ENCODE measurements around the gene CHI3L1. TPM values are rescaled to one million over a fixed set of nuclear protein-coding genes. Genes with fewer than 3 reads are reported as not detected.

CHI3L1 gene
- total and polyA plus RNA-seq, 2 donors, result 0.53 to 4.7 TPM

DNA sequence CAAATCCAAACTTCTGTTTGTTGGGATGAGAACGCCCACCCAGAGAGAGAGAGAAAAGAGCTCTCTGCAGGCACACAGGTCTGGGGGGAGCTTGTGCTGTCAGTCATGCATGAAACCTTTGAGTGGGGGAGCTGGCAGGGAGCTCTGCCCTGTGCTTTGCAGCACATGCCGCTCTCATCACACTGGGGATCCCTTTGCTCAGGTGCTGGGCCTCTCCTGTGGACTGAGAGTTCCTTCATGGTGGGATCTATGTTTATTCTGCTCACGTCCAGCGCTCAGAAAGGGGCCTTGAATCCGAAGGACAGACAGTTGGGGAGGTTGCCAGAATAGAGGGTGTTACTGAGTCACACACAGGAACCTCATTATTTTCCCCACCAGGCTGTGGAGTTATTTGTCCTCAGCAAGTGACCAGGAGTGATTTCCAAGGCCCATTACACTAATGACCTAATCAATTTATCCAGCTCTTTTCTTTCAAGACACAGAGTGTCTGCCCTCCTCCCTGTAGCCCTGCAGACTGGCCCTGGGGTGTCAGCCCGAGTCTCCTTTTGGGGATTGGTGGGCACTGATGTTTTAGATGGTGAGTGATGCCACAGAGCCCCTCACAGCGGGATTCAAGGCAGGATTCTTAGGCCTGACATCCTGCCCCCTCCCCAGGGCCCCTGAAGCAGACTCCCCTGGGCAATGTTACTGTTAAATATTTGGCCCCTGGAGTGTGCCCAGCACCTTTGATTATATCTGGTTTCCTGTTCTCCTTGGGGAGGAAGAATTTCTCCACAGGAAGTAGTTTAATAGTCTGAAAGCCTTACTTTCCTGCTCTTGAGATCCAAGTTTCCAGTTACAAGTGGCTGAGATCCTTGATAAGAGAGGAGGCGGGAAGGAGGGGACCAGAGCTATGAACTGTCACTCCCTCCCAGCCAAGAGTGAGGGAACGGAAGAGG, 33.2 kb downstream of the CHI3L1 start:
- WGBS, result 81% methylated on average over 9 of the region's 9 CpGs
- Histone ChIP-seq H3K27ac (ENCODE audit: low read depth) (no peak overlapping the region), H3K36me3 (ENCODE audit: insufficient read depth) (no peaks in the 10 kb centered on the region), H3K4me3 (ENCODE audit: low read depth, low read length) (no peak overlapping the region), H3K4me1 (ENCODE audit: insufficient read depth) (no peaks in the 10 kb centered on the region)
- DNase-seq (ENCODE audit: extremely low spot score), result no peak

DNA sequence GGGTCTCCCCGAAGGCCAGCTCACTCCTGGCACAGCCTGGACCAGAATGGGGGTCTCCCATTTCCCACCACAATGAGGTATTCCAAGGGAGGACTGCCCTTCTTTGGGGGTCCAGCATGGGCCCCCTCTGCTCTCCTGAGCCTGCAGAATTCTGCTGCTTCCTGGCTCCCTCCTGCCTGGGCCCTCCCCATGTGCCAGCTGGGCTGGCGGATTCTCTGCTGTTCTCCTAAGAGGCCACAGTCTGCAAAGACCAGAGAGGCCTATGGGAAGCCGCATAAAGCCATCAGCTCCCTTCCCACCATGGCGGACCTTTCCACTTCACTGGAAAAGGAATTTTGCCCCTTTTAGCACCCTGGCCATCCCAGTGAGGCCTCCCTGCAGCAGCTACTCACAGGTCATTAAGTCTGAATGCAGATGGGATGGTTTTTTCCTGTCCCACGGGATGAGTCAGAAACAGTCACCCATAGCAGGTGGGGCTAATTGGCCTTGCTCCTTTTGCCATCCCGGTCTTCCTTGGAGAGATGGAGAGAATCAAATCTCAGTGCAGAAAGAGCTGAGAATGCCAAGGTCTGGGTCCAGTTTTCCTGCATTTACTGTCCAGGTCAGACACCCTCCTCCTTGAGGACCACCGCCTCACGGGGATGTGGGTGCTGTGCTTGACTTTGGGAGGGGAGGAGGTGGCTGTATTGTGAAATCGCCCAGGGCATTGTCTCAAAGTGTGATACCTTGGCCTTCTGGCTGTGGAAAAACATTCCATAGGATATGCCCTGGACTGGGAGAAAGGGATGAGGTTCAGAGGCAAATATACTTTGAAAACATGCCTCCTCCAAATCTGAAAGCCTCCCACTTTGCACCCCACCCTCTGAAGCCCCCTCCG, 34.1 kb downstream of the CHI3L1 start:
- no peak for DNase-seq (ENCODE audit: extremely low spot score)
- WGBS, result 79% methylated on average over 10 of the region's 10 CpGs
- H3K4me1 ChIP-seq (ENCODE audit: insufficient read depth), result no peaks in the 10 kb centered on the region
- no peak overlapping the region for H3K27ac ChIP-seq (ENCODE audit: low read depth)
- no peaks in the 10 kb centered on the region for H3K36me3 ChIP-seq (ENCODE audit: insufficient read depth)
- no peak overlapping the region for H3K4me3 ChIP-seq (ENCODE audit: low read depth, low read length)

DNA sequence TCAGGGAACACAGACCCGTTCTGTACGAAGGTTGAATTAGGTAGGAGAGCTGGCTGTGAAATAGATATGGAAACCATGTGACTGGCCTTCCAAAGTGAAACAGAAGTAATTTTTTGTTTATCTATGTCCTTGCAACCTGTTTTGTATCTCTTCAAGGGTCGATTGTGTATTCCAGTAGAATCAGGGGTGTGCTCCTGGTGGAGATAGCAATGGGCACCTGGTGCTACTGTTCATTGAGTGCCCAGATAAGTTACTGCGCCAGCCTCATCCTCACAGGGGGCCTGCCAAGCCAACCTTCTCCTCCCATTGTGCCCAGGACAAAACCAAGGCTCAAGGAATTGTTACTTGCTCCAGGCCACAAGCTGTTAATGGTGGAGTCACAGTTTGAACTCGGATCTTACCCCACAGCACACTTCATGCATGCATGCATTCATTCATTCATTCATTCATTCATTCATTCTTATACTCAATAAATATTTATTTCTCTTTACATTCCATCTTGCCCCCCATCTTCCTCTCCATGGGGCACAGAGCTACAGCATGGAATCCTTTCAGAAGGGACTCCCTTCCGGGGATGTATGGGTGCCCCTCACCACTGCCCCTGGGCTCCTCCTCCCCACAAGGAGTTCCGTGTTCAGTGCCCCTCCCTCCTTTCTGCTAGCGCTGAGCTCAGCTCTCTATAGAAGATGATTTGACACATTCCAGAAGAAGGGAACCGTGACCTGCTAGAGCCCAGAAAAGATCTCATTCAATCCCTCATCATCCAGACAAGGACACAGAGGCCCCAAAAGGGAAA, 34.9 kb downstream of the CHI3L1 start:
- Histone ChIP-seq H3K27ac (ENCODE audit: low read depth) (no peak overlapping the region), H3K4me1 (ENCODE audit: insufficient read depth) (no peaks in the 10 kb centered on the region), H3K4me3 (ENCODE audit: low read depth, low read length) (no peak overlapping the region), H3K36me3 (ENCODE audit: insufficient read depth) (no peaks in the 10 kb centered on the region)
- DNase-seq (ENCODE audit: extremely low spot score), result no peak
- WGBS, result 69% methylated on average over 9 of the region's 9 CpGs

DNA sequence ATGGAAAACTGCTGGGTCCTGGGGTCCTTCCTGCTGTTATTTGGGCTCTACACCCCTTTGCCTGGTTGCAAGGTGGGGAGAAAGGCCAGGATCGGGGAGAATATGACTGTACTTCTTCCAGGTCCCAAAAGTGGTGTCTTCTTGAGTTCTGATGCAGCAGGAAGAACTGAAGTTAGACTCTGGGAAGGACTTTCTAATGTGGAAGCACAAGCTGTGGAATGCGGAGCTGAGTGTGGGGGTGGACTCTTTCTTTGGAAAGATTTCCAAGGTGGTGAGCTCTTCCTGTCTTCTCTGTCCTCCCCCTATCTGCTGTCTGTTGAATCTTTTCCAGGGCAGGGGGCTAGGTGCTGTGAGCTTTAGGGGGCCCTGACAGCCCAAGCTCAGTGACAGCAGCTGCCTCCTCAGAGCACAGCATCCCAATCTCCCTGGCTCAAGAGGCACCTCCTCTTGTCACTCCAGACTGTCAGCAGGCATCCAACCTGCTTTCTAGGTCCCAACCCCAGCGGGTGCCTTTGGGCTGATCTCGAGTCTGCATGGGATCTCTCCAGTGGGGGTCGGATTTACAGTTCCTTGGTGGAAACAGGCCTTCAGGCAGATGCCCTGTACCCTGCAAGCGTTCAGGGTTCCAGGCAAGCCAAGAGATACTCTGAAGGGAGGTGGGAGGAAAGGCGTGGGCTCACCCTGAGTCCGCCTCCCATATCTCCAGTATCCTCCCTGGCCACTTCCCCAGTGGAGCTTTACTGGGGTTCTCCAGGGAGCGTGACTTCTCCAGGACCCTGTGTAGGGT, 35.8 kb downstream of the CHI3L1 start:
- H3K4me1 ChIP-seq (ENCODE audit: insufficient read depth), result no peaks in the 10 kb centered on the region
- WGBS, result 80% methylated on average over 9 of the region's 9 CpGs
- no peak overlapping the region for H3K27ac ChIP-seq (ENCODE audit: low read depth)
- no peak overlapping the region for H3K4me3 ChIP-seq (ENCODE audit: low read depth, low read length)
- no peak for DNase-seq (ENCODE audit: extremely low spot score)
- no peaks in the 10 kb centered on the region for H3K36me3 ChIP-seq (ENCODE audit: insufficient read depth)

DNA sequence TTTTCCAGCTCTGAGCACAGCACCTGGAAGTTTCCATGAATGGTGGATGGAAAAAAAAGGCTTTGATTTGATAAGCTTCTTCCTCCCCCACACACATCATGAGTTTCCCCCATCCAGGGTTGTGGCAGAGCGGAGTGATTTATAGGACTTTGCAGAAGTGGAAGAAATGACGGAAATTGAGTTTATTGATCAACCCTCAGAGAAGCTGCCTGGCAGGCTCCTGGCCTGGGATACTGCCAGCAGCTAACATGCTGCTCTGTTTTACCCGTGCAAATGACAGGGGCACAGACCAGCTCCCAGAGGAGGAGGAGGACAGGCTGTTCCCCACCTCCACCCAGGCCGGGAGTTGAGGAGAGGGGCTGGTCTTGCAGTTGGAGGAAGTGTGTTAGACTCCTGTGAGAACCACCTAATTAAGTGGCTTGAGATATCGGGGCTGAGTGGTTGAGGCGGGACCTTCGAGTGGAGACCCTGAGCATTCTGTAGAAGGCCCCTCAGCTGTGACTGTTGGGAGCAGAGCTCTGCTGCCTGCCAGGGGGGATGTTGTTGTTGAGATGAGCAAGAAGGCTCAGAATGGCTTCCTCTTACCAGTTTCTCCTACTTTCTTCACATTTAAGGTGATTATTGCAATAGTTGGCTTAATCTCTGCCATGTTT, 37.2 kb downstream of the CHI3L1 start:
- WGBS, result 79% methylated on average over 7 of the region's 7 CpGs
- DNase-seq (ENCODE audit: extremely low spot score), result no peak
- Histone ChIP-seq H3K36me3 (ENCODE audit: insufficient read depth) (no peaks in the 10 kb centered on the region), H3K27ac (ENCODE audit: low read depth) (no peak overlapping the region), H3K4me1 (ENCODE audit: insufficient read depth) (no peaks in the 10 kb centered on the region), H3K4me3 (ENCODE audit: low read depth, low read length) (no peak overlapping the region)

DNA sequence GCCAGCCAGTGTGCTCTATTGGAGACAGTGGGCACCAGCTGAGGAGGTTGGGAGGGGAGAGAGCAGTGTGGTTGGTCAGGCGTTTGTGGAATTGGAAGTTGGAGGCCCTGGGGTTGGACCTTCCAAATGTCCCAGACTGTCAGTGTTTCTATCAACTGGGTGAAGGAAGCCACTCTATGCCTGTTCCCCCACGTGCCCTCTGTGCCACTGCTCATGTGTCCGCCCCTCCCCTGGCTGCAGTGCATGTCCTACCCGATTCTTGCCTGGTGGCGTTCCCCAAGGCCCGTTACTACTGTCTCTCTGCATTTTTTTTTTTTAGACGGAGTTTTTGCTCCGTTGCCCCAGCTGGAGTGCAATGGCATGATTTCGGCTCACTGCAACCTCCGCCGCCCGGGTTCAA, 37.9 kb downstream of the CHI3L1 start:
- no peak for DNase-seq (ENCODE audit: extremely low spot score)
- H3K36me3 ChIP-seq (ENCODE audit: insufficient read depth), result no peaks in the 10 kb centered on the region
- no peak overlapping the region for H3K4me3 ChIP-seq (ENCODE audit: low read depth, low read length)
- 94% methylated on average over 12 of the region's 12 CpGs for WGBS
- no peaks in the 10 kb centered on the region for H3K4me1 ChIP-seq (ENCODE audit: insufficient read depth)
- H3K27ac ChIP-seq (ENCODE audit: low read depth), result no peak overlapping the region

DNA sequence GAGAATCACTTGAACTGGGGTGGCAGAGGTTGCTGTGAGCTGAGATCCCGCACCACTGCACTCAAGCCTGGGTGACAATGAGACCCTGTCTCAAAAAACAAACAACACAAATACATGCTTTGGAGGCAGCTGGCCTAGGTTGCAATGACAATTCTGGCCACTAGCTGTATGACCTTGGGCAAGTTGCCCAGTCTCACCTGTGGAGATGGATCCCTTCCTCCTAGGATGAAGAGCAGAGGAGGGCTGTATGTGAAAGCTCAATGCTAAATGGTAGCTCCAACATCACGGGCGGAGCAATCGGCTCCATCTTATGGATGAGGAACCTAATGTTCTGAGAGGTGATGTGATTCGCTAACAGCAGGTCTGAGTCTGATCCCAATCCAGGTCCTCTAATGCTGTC, 38.4 kb downstream of the CHI3L1 start:
- H3K4me1 ChIP-seq (ENCODE audit: insufficient read depth), result no peaks in the 10 kb centered on the region
- no peak overlapping the region for H3K27ac ChIP-seq (ENCODE audit: low read depth)
- 98% methylated on average over 5 of the region's 5 CpGs for WGBS
- no peak for DNase-seq (ENCODE audit: extremely low spot score)
- no peaks in the 10 kb centered on the region for H3K36me3 ChIP-seq (ENCODE audit: insufficient read depth)
- H3K4me3 ChIP-seq (ENCODE audit: low read depth, low read length), result no peak overlapping the region

DNA sequence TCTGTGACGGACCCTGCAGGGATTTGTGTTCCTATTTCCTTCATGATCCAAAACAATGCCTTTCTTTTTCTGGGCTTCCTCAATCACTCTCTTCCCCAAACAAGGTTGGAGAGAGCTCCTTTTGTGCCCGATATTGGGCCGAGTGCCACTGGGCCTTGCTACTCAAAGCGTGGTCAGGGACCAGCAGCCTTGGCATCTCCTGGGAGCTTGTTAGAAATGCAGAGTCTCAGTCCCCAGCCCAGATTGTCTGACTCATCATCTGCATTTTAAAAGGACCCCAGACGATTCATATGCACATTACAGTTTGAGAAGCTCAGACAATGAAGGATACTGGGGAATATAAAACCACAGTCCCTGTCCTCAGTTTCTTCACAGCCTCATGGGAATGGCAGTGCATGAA, 39.1 kb downstream of the CHI3L1 start:
- 82% methylated on average over 5 of the region's 5 CpGs for WGBS
- no peak for DNase-seq (ENCODE audit: extremely low spot score)
- no peak overlapping the region for H3K27ac ChIP-seq (ENCODE audit: low read depth)
- H3K4me3 ChIP-seq (ENCODE audit: low read depth, low read length), result no peak overlapping the region
- H3K4me1 ChIP-seq (ENCODE audit: insufficient read depth), result no peaks in the 10 kb centered on the region
- no peaks in the 10 kb centered on the region for H3K36me3 ChIP-seq (ENCODE audit: insufficient read depth)

DNA sequence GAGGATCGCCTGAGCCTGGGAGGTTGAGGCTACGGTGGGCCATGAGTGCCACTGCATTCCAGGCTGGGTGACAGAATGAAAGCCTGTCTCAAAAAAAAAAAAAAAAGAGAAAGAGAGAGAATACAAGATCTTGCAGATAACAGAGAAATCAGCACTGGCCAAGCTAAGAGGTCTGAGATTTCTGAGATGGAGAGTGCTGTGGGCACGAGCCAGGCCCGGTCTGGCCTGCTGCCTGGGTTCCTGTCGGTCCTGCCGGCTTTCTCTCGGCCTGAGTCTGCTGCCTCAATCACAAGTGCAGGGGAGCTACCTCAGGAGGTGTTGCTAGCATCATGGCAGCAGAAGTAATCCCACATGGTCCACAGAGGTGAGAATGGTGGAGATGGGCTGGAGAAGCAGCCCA, 40.0 kb downstream of the CHI3L1 start:
- Histone ChIP-seq H3K4me1 (ENCODE audit: insufficient read depth) (no peaks in the 10 kb centered on the region), H3K4me3 (ENCODE audit: low read depth, low read length) (no peak overlapping the region), H3K36me3 (ENCODE audit: insufficient read depth) (no peaks in the 10 kb centered on the region), H3K27ac (ENCODE audit: low read depth) (no peak overlapping the region)
- 85% methylated on average over 7 of the region's 7 CpGs for WGBS
- no peak for DNase-seq (ENCODE audit: extremely low spot score)

DNA sequence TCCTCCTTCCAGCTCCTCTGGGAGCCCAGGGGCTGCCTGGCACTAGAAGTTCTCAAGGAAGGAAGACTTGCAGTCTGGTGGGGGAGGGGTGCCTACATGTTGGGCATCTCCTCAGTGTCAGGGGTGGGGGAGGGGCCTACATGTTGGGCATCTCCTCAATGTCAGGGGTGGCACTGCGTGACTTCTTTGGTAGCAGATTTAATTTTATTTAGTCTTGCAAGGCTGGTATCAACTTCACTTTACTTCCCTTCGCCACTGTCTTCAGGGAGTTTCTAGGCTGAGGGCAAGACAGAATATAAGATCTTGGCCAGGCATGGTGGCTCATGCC, 40.5 kb downstream of the CHI3L1 start:
- Histone ChIP-seq H3K4me3 (ENCODE audit: low read depth, low read length) (no peak overlapping the region), H3K4me1 (ENCODE audit: insufficient read depth) (no peaks in the 10 kb centered on the region), H3K27ac (ENCODE audit: low read depth) (no peak overlapping the region), H3K36me3 (ENCODE audit: insufficient read depth) (no peaks in the 10 kb centered on the region)
- 97% methylated on average over 2 of the region's 2 CpGs for WGBS
- no peak for DNase-seq (ENCODE audit: extremely low spot score)

DNA sequence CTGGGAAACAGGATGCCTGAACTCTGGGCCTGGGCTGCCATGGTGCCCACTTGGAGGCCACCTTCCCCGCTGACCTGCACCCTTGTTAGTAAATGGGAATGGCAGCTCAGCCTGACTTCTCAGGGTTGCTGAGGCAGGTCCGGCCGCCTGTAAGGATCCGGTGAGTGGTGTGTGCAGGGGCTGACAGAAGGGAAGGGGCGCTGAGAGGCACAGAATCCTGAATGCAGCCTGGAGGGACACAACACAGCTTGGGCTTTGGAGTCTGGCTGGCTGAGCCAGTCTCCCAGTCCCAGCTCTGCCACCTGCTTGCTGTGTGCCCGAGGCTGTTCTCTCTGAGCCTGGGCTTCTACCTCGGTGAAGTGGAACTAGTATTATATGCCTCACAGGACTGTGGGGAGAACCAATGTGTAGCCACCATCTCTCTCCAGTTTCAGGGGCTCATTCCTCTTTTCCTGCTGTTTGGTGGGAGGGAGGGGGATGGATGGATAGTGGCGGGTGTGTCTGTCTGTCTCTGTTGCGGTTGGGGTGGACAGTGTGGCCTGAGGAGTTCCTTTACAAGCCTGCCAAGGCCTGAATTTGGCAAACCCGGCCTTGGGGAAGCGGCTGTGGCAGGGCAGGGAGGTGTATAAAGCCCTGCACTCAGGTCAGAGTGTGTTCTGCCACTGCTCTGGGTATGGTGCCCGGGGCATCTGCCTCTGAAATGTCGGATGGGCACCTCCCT, 41.0 kb downstream of the CHI3L1 start:
- DNase-seq (ENCODE audit: extremely low spot score), result no peak
- H3K4me1 ChIP-seq (ENCODE audit: insufficient read depth), result no peaks in the 10 kb centered on the region
- 90% methylated on average over 13 of the region's 13 CpGs for WGBS
- no peak overlapping the region for H3K27ac ChIP-seq (ENCODE audit: low read depth)
- no peaks in the 10 kb centered on the region for H3K36me3 ChIP-seq (ENCODE audit: insufficient read depth)
- no peak overlapping the region for H3K4me3 ChIP-seq (ENCODE audit: low read depth, low read length)

DNA sequence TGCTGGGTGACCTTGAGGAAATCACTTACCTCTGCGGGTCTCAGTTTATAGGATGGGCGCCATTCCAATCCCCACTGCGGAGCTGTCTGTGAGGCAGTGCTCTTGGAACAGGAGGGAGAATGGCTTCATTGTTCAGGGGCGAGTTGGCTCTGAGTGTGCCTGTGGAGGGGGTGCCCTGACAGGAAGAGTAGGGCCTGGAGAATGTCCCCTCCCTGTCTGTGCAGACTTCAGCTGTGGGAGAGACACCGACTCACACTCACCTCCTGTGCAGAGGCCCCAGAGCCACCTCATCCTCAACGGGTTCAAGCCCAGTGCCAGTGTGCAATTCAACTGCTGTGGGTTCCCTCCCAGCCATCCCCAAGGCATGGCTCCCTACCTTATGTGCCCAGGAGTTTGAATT, 41.8 kb downstream of the CHI3L1 start:
- 53% methylated on average over 6 of the region's 6 CpGs for WGBS
- no peaks in the 10 kb centered on the region for H3K4me1 ChIP-seq (ENCODE audit: insufficient read depth)
- H3K4me3 ChIP-seq (ENCODE audit: low read depth, low read length), result no peak overlapping the region
- H3K36me3 ChIP-seq (ENCODE audit: insufficient read depth), result no peaks in the 10 kb centered on the region
- H3K27ac ChIP-seq (ENCODE audit: low read depth), result no peak overlapping the region
- no peak for DNase-seq (ENCODE audit: extremely low spot score)

All from urinary bladder (tissue), 4 donors.